GM11168 (cell line): ENCODE measurements around the gene CTNNA1.
"Not testable (repeated sequence)": the region's sequence is repeated elsewhere in the genome, so short reads cannot be mapped to it uniquely, and the experiment has no call there.

ENCODE experiments used
- in situ Hi-C: fragments of 300-500 bp; cut with MboI; formaldehyde crosslinking; loops from one replicate; pipeline ENCODE4 v1.12.0; 2022; ENCODE audit warnings: low sequenced_read_pairs; ENCODE audit not compliant: unreplicated experiment

CTNNA1 gene

DNA sequence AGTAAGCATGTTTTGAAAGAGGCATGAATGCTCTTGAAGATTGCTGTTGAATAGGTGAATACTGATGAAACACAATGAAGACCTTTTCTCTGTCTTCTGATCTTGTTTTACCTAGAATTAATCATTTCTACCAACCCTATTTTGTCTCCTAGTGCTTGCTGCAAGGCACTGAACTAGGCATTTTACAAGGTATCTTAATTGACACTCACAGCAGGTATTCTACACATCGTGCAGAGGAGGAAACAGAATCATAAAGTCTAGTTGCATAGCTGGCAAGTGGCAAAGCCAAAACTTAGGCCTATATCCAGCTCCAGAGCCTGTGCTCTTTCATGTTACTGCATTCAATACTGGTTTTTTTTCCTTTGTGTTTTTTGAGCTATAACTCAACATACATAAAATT is 50.7 kb downstream of the CTNNA1 start:
- in situ Hi-C loops, result no loop called here

DNA sequence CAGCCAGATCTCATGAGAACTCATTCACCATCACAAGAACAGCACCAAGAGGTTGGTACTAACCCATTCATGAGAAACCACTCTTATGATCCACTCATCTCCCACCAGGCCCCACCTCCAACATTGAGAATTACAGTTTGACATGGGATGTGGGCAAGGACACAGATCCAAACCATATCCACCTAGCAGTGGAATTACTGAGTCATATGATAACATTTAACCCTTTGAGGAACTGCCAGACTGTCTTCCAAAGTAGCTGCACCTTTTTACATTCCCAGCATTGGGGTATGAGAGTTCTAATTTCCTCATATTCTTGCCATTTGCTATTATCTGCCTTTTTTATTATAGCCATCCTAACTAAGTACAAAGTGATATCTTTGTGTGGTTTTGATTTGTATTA is 51.9 kb downstream of the CTNNA1 start:
- in situ Hi-C loops, result no loop called here

DNA sequence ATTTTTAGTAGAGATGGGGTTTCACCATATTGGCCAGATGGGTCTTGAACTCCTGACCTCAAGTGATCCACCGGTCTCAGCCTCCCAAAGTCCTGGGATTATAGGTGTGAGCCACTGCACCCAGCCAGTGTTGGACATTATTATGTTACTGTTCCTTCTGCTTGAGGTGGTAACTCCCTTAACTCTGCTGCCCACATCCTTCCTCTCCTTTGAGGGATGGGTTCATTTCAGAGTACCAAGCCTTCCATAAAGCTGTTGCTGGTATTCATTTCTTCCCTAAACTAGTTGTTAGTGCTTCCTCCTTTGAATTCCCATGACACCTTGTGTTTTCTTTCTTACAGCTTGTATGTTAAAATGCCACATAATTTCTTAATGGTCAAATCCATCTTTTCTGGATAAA is 54.0 kb downstream of the CTNNA1 start:
- in situ Hi-C loops, result no loop called here

DNA sequence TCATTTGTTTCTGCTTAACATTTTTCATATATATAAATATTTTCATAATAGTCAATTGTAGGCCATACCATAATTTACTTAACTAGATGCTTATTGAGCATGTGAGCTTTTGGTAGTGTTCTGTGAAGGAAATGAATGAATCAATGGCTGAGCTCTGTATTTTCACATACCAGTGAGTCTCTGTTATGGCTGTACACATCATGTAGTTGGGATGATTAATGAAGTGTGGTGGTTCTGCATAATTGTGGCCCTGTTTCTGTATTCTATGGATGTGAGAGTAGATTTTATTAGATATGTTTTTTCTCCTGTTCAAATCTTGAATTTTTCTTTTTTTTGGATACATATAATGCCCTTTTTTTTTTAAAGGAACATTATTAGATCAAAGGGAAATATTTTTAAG is 56.2 kb downstream of the CTNNA1 start:
- in situ Hi-C loops, result no loop called here

DNA sequence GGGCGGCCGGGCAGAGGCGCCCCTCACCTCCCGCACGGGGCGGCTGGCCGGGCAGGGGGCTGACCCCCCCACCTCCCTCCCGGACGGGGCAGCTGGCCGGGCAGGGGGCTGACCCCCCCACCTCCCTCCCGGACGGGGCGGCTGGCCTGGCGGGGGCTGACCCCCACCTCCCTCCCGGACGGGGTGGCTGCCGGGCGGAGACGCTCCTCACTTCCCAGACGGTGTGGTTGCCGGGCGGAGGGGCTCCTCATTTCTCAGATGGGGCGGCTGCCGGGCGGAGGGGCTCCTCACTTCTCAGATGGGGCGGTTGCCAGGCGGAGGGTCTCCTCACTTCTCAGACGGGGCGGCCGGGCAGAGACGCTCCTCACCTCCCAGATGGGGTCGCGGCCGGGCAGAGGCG is 57.6 kb downstream of the CTNNA1 start:
- in situ Hi-C loops, result not testable (repeated sequence)

DNA sequence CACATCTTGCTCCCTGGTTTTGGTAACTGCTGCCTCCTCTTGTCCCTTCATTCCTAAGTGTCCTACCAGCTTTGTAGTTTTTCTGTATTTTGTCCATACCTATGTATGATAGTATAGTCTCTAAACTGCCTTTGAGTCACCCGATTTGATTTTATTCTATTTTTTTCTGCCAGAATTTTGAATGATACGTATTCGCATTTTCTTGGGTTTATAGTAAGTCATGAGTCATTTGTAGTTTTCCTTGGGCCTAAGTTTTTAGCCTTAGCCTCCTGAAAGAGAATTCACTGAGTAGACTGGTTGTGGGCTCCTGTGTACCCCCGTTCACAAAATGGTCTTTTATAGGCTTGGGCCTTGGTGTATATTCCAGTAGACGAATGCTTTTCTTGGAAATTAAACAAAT is 62.3 kb downstream of the CTNNA1 start:
- in situ Hi-C loops, result no loop called here

DNA sequence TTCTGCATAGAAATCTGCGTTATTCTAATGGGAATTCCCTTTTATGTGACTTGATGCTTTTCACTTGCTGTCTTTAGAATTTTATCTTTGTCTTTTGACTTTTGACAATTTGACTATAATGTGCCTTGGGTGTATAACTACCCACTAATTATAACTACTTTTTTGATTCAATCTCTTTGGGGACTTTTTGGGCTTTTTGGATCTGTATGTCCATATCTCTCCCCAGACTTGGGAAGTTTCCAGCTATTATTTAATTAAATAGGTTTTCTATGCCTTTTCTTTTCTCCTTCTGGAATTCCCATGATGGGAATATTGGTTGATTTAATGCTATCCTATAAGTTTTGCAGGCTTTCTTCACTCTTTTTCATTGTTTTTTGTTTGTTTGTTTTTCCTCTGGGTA is 64.0 kb downstream of the CTNNA1 start:
- in situ Hi-C loops, result no loop called here

DNA sequence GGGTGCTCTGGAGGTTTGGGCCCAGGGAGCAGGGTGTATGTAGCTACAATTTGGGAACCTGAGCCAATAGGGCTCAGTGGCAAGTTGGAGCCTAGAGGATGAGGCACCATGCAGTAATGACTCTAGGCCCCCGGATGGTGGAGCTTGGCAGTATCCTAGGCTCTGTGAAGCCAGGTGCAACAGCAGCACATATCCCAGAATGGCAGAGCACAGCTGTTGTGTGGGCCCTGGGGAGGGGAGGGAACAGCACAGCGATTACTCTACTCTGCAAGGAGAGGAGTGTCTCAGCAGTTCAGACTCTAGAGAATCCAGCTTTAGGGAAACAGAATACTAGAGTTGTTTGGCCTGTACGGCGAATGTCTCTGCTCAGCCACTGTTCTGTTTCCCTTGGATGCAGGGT is 65.9 kb downstream of the CTNNA1 start:
- in situ Hi-C loops, result no loop called here

DNA sequence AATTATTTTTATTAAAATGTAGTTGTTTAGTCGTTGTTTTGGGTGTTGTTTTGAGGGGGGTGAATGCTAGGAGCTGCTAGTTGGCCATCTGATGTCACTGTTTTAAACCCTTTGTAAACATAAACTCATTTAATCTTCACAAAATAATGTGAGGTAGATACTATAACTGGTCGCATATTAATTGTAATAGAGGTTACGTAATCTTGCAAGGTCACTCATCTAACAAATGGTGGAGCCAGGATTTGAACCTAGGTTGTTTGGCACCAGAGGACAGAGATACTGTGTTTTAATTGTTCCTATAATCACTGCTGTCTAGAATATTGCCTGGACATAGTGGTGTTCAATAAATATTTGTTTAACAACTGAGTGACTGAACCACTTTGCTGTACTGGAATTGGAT is 67.5 kb downstream of the CTNNA1 start:
- in situ Hi-C loops, result no loop called here

DNA sequence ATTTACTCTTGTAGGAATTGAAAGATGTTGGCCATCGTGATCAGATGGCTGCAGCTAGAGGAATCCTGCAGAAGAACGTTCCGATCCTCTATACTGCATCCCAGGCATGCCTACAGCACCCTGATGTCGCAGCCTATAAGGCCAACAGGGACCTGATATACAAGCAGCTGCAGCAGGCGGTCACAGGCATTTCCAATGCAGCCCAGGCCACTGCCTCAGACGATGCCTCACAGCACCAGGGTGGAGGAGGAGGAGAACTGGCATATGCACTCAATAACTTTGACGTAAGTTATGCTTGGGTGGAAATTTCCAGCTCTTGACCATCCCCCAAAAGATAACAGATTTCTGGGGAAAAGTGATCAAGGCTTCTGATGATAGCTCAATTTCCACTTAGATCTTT is 71.3 kb downstream of the CTNNA1 start:
- in situ Hi-C loops, result no loop called here

DNA sequence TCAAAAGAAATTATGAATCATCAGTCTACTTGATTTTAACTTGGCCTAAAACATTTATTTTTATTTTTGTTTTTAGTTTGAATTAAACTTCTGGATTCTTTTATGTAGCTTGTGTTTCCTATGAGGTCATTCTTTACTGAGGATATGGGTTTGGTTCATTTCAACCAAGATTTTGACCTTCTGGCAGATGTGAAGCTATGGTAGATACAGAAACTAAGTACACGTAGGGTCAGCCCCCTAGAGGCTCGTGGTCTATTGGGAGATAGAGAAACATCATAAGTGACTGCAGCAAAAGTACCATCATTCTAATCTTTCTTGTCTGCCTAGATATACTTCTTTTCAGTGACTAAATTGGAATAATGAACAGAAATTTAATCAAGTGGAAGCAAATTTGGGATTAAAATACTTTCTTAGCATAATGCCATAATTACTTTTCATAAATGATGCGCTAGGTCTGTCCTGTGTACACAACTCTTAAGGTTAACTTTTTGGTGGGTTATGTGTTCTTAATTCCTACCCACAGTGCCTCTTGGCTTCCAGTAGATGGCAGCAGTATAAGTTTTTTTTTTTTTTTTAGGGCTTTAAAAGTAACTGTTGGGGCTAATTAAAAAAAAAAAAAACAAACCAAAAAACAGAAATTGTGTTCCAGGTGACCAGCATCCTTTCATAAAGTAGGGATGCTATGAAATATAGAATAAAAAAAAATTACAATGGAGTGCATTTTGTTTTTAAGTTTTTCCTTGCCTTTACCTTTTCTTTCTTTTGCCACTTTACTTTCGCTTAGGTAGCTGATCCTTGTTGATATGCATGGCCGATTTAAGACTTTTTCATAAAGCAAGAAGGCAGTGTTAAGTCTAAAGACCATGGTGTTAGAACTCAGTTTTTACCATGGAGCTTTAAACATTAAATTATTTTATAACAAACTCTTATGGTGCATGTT is 72.0 kb downstream of the CTNNA1 start:
- in situ Hi-C loops, result no loop called here

DNA sequence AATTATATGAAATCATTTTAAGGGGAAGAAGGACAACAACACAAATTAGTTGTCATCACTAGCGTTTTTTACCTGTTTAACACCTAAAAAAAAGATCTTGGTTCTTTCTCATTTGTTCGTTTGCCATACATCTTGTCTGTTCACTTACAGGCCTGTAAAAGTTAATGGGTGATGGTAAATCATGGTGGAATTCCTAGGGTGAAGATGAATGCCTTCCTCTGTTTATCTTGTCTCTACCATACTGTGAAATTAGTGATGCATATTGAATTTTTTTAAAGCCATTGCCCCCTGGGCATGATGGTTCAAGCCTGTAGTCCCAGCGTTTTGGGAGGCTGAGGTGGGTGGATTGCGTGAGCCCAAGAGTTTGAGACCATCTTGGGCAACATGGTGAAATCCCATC is 75.3 kb downstream of the CTNNA1 start:
- in situ Hi-C loops, result no loop called here

DNA sequence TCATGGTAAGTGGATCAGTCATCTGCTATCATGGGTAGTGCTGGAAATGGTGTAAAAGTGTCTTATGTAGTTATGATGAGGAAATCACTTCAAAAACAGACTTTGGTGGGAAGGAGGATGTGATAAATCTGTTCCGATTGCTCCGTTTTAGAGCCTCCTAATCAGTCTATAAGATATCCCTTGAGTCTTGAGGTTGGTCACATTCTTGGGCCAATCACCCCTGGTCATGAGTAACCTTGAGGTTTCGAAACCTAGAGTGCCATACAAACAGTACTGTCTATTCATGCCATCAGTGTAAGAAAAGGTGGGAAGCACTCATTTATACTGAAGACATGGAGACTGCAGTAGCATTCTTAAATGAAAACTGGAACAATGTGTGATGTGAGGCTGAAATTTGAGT is 76.1 kb downstream of the CTNNA1 start:
- in situ Hi-C loops, result no loop called here

DNA sequence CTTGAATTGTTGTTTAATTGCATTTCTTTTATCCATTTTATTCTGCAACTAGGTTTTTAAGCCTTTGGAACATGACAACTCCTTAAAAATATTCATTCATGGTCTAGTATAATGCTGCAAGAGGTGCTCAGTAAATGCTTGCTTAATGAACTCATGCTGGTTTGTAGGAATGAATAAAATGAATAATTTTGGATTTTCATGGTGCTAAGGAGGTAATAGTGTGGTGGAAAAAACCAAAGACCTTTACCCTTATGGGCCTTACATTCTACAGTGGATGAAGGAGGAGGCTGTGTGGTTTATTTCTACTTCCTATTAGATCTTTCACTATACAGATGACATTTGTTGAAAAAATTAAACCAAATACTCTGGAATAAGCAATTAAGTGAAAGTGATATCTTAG is 78.5 kb downstream of the CTNNA1 start:
- in situ Hi-C loops, result no loop called here

DNA sequence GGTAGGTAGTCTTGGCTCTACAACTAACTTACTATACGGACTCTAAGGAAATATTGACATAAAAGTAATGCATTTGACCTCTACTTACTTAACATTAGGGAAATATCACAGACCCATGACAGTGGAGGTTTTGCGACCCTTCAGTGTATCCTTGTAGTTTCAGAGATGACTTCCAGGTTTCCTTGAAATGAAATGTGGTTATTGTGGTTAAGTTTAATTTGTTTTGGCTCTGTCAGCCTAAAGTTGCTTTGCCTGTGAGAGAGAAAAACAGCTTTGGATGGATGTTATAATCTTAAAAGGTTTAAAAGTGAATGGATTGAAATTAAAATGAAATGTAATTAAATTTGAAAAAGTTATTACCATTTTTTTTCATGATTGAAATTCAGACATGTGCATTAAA is 79.0 kb downstream of the CTNNA1 start:
- in situ Hi-C loops, result no loop called here

DNA sequence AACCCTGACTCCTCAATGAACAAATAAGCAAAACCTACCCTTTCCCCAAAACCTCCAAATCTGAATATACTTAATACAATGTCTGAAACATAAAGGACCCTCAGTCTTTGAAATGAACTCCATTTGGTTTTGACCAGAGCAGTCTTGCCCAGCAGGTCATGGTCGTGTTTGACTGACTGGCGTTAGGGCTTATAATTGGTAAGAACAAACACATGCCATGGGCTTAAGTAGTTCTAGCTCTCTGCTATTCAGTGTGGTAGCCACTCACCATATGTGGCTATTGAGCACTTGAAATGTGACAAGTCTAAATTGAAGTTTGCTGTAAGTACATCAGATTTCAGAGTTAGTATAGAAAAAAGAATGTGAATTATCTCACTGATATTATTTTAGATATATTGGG is 79.9 kb downstream of the CTNNA1 start:
- in situ Hi-C loops, result no loop called here

DNA sequence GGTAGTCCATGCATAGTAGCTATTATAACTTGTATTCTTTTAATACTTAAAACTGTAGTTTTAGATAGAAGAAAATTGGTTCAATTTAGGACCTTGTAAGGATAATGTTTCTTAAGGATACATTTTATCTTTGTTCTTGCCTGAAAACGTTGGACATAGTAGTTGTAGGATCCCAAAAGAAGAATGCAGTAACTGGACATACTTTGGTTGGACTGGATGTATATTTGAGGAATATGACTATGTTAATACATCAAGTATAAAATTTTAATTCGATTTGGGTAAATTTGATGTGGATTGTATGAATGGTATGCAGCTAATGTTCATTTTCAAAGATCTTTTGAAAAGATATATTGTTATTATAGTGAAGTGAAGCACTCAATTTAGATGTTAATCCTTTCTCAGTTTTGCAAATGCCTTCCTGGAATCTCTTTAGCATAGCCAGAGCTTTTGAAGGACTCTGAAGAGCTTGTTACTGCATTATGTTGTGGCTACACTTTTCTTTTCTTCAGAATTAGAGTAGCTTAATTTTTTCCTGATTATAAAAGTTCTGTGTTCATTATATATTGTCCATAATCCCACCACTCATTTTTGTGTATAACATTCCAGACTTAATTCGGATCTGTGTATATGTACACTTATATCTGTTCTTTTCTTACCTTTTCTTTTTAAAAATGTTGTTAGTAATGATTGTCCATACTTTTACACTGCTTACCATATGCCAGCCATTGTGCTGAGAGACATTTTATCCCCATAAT is 80.7 kb downstream of the CTNNA1 start:
- in situ Hi-C loops, result no loop called here

DNA sequence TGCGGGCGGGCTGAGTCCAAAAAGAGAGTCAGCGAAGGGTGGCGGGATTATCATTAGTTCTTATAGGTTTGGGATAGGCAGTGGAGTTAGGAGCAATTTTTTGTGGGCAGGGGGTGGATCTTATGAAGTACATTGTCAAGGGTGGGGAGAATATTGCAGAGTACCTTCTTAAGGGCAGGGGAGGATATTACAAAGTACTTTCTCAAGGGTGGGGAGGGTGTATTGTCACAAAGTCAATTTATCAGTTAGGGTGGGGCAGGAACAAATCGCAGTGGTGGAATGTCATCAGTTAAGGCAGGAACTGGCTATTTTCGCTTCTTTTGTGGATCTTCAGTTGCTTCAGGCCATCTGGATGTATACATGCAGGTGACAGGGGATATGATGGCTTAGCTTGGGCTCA is 81.6 kb downstream of the CTNNA1 start:
- in situ Hi-C loops, result not testable (repeated sequence)

DNA sequence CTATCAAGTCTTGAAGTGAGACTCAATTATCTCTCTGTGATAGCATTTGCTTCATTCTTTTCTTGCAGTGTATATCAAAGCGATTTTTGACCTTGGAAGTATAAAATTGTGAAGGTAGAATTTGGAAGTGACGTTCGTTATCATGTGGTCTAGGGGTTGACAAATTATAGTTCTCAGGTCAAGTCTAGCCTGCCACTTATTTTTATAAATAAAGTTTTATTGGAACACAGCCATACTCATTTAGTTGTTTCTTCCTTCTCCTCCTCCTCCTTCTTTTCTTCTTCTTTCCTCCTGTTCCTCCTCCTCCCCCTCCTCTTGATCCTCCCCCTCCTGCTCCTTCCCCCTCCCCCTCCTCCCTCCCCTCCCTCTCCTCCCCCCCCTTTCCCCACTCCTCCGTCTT is 83.9 kb downstream of the CTNNA1 start:
- in situ Hi-C loops, result no loop called here

DNA sequence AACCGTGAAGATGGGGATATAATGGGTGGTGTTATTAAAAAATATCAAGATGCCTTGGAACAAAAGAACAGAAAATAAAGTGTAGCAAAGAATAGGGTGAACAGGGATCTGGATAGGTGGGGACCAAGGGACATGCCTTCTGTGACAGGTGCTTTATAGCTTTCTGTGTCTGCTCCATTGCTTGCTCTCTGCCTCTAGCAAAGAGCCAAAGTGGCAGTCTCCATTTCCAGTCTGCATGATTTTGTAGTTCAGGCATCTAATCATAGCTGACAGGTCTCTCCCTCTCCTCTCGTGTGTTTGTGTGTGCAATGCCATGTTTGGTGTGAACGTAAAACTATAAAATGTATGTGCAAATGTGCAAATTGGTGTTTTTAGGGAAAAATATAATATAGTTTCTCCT is 86.9 kb downstream of the CTNNA1 start:
- in situ Hi-C loops, result no loop called here

DNA sequence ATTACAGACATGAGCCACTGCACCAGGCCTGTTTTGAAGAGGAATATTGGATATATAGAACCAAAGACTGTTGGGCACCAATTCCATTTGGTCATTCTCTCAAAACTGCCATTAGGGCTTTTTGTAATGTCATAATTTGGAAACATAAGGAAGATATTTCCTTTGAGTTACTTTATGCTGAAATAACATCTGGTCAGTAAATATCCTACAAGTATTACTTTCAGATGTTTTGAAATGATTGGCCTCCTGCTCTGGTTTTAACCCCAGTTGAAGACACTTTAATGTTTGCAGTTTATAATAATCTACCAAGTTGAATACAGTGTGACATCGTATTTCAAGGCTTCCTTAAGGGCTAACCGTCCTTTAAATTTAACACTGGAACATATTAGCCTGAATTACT is 88.3 kb downstream of the CTNNA1 start:
- in situ Hi-C loops, result no loop called here
